ENCODE data around the gene MCOLN1. TPM values are rescaled to one million over a fixed set of nuclear protein-coding genes. Genes with fewer than 3 reads are reported as not detected.

The MCOLN1 gene
- total and polyA plus RNA-seq, 2 donors (not counting 3 experiments of a cell fraction or from before 2014, with no cell fraction given): 23.0 to 60.9 TPM

DNA sequence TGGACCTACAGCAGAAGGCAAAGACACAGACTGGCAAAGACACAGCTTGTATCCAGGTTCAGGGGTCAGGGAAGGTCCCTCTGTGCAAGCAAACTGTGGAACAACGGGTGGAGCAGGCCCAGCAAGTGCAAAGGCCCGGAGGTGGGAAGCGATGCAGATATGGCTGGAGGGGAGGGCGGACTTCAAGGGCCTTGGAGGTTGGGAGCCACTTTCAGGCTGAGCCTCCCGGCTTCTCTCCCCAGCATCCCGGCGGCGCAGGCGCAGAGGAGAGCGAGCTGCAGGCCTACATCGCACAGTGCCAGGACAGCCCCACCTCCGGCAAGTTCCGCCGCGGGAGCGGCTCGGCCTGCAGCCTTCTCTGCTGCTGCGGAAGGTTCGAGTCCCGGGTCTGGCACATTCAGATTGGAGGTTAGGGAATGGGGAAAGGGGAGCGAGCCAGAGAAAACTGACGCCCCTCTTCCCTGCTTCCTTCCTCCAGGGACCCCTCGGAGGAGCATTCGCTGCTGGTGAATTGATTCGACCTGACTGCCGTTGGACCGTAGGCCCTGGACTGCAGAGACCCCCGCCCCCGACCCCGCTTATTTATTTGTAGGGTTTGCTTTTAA is 11.0 kb downstream of the MCOLN1 start:
- no TSS peak for BruUV-seq (replicated peaks)
- Histone ChIP-seq H4K20me1 (replicated peaks; ENCODE audit: control insufficient read depth, extremely low read depth, insufficient read depth, low read length) (no peaks in the 10 kb centered on the region), H3K4me2 (ENCODE audit: insufficient read depth, low read length) (peak overlapping the region; percentile 85), H3K4me1 (ENCODE audit: control insufficient read depth, extremely low read depth, insufficient read depth, low read length) (peaks cover 8% of the 10 kb centered on the region), H3K27me3 (ENCODE audit: control insufficient read depth in 2 of 2, insufficient read depth in 2 of 2, low read length in 2 of 2) (no peaks in the 10 kb centered on the region), H3K9me3 (replicated peaks; ENCODE audit: control insufficient read depth, insufficient read depth, low read length) (no peaks in the 10 kb centered on the region), H3K4me3 (replicated peaks in 1 of 3; ENCODE audit: insufficient read depth in 1 of 3, low read depth in 1 of 3, low read length in 3 of 3) (peak overlapping the region; percentile 52 to 97 (median 63)), H2AFZ (ENCODE audit: low read depth, low read length) (peak overlapping the region; percentile 88), H3K9me1 (replicated peaks; ENCODE audit: control insufficient read depth, extremely low read depth, insufficient read depth, low read length) (no peaks in the 10 kb centered on the region), H3K36me3 (ENCODE audit: control insufficient read depth in 2 of 2, extremely low read depth in 1 of 2, insufficient read depth in 2 of 2, low read length in 2 of 2) (peaks cover 3 to 6% of the 10 kb centered on the region in 2 experiments), H3K9ac (replicated peaks; ENCODE audit: extremely low read depth, insufficient read depth, low read length) (peak overlapping the region; percentile 69), H3K27ac (ENCODE audit: insufficient read depth, low read depth, low read length) (no peak overlapping the region), H3K79me2 (ENCODE audit: control insufficient read depth, insufficient read depth, low read length) (no peaks in the 10 kb centered on the region)
- DNase-seq (ENCODE audit: low read depth, low spot score): peak; percentile 51
- dilution Hi-C loops (cut with MboI; ENCODE audit: extremely low pct_ligation_motif_present, low sequenced_read_pairs): no loop called here
- ChIA-PET CTCF (interaction anchor here (2.0 to 2.2 kb wide), 2 partner anchors 10 to 179 kb away, joined by 5 to 6 read pairs; no protein-coding TSS in a partner anchor), POLR2A (interaction anchor here (1.5 kb wide), 1 partner anchor 11 kb away, joined by 4 read pairs; the partner anchor contains the start of gene MCOLN1)
- TF ChIP-seq, protein P1, sequence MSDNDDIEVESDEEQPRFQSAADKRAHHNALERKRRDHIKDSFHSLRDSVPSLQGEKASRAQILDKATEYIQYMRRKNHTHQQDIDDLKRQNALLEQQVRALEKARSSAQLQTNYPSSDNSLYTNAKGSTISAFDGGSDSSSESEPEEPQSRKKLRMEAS (IDR thresholded peaks at IDR 0.05; ENCODE audit: insufficient read depth, insufficient read length): no peak
- TF ChIP-seq, protein P2, sequence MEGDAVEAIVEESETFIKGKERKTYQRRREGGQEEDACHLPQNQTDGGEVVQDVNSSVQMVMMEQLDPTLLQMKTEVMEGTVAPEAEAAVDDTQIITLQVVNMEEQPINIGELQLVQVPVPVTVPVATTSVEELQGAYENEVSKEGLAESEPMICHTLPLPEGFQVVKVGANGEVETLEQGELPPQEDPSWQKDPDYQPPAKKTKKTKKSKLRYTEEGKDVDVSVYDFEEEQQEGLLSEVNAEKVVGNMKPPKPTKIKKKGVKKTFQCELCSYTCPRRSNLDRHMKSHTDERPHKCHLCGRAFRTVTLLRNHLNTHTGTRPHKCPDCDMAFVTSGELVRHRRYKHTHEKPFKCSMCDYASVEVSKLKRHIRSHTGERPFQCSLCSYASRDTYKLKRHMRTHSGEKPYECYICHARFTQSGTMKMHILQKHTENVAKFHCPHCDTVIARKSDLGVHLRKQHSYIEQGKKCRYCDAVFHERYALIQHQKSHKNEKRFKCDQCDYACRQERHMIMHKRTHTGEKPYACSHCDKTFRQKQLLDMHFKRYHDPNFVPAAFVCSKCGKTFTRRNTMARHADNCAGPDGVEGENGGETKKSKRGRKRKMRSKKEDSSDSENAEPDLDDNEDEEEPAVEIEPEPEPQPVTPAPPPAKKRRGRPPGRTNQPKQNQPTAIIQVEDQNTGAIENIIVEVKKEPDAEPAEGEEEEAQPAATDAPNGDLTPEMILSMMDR (IDR thresholded peaks at IDR 0.05; ENCODE audit: extremely low read depth in 1 of 2, insufficient read depth in 1 of 2, low read depth in 1 of 2, low read length in 2 of 2): no peak
- TF ChIP-seq MYC (IDR thresholded peaks at IDR 0.05; ENCODE audit: low read depth, low read length) (no peak), FOS (IDR thresholded peaks at IDR 0.05; ENCODE audit: borderline replicate concordance, insufficient read depth, low read length) (no peak), EZH2 (IDR thresholded peaks at IDR 0.05; ENCODE audit: borderline replicate concordance, low read depth, low read length, severe bottlenecking) (no peak), JUN (IDR thresholded peaks at IDR 0.05; ENCODE audit: borderline replicate concordance, insufficient read depth, insufficient read length, low read depth) (no peak), GATA2 (IDR thresholded peaks at IDR 0.05; ENCODE audit: insufficient read depth, insufficient read length, low read depth, low read length) (no peak), POLR2AphosphoS5 (IDR thresholded peaks at IDR 0.05; ENCODE audit: insufficient read depth, low read depth, low read length) (no peak), POLR2A (IDR thresholded peaks at IDR 0.05; ENCODE audit: low read depth, low read length) (no peak)
- intact Hi-C loops (cut with micrococcal nuclease): loop anchor here (5.0 kb wide), 1 partner anchor 141 kb away; no protein-coding TSS in a partner anchor
- no peak for FAIRE-seq
